ENCODE measurements around the gene CERS6. TPM values are rescaled to one million over a fixed set of nuclear protein-coding genes. Genes with fewer than 3 reads are reported as not detected.
"Not testable (repeated sequence)": the region's sequence is repeated elsewhere in the genome, so short reads cannot be mapped to it uniquely, and the experiment has no call there.

The CERS6 gene
- total RNA-seq, 1 experiment from 2014 or later = 30.3 TPM

DNA sequence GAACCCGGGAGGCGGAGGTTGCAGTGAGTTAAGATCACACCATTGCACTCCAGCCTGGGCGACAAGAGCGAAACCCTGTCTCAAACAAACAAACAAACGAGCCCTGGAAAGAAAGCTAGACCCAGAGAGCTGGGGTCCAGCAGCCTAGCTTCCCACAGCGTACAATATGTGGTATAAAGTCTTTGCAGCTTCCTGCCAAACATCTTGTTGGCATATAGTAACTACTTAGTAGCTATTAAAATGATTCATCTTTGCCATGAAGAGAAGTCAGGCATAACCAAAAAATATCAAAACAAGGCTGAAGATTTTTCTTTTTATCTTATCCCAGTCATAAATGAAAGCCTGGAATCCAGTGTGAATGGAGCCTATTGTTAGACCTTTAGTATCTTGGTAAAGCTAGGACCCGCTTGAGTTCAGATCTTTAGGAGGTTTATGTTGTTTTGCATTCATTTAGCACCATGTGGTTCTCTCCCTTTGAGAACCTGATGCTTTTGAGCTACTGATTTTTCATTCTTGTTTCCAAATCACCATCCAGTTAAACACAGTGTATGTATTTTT, 206.7 kb downstream of the CERS6 start:
- ChIA-PET POLR2A (no interaction called here), CTCF (interaction anchor here (0.5 kb wide), 1 partner anchor 527 kb away, joined by 3 read pairs; no protein-coding TSS in a partner anchor)
- in situ Hi-C loops (cut with HindIII; ENCODE audit: low pct_unique_long_range_greater_than_20kb, low sequenced_read_pairs) = no loop called here
- no peak for ATAC-seq
- Histone ChIP-seq H3K27me3 (ENCODE audit: control insufficient read depth, insufficient read depth, low read length) (no peaks in the 10 kb centered on the region), H3K9me3 (ENCODE audit: control insufficient read depth, insufficient read depth, low read depth, low read length) (no peaks in the 10 kb centered on the region), H3K4me1 (ENCODE audit: control insufficient read depth, insufficient read depth, low read length) (no peaks in the 10 kb centered on the region), H3K4me3 (ENCODE audit: low read depth in 2 of 2, low read length in 2 of 2) (no peak overlapping the region), H3K27ac (ENCODE audit: low read length) (no peak overlapping the region), H3K36me3 (ENCODE audit: control insufficient read depth, insufficient read depth, low read length) (no peaks in the 10 kb centered on the region)
- no TSS peak for BruUV-seq (replicated peaks)
- TF ChIP-seq, protein P1, sequence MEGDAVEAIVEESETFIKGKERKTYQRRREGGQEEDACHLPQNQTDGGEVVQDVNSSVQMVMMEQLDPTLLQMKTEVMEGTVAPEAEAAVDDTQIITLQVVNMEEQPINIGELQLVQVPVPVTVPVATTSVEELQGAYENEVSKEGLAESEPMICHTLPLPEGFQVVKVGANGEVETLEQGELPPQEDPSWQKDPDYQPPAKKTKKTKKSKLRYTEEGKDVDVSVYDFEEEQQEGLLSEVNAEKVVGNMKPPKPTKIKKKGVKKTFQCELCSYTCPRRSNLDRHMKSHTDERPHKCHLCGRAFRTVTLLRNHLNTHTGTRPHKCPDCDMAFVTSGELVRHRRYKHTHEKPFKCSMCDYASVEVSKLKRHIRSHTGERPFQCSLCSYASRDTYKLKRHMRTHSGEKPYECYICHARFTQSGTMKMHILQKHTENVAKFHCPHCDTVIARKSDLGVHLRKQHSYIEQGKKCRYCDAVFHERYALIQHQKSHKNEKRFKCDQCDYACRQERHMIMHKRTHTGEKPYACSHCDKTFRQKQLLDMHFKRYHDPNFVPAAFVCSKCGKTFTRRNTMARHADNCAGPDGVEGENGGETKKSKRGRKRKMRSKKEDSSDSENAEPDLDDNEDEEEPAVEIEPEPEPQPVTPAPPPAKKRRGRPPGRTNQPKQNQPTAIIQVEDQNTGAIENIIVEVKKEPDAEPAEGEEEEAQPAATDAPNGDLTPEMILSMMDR (IDR thresholded peaks at IDR 0.05) = no peak
- TF ChIP-seq, protein P2, sequence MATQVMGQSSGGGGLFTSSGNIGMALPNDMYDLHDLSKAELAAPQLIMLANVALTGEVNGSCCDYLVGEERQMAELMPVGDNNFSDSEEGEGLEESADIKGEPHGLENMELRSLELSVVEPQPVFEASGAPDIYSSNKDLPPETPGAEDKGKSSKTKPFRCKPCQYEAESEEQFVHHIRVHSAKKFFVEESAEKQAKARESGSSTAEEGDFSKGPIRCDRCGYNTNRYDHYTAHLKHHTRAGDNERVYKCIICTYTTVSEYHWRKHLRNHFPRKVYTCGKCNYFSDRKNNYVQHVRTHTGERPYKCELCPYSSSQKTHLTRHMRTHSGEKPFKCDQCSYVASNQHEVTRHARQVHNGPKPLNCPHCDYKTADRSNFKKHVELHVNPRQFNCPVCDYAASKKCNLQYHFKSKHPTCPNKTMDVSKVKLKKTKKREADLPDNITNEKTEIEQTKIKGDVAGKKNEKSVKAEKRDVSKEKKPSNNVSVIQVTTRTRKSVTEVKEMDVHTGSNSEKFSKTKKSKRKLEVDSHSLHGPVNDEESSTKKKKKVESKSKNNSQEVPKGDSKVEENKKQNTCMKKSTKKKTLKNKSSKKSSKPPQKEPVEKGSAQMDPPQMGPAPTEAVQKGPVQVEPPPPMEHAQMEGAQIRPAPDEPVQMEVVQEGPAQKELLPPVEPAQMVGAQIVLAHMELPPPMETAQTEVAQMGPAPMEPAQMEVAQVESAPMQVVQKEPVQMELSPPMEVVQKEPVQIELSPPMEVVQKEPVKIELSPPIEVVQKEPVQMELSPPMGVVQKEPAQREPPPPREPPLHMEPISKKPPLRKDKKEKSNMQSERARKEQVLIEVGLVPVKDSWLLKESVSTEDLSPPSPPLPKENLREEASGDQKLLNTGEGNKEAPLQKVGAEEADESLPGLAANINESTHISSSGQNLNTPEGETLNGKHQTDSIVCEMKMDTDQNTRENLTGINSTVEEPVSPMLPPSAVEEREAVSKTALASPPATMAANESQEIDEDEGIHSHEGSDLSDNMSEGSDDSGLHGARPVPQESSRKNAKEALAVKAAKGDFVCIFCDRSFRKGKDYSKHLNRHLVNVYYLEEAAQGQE (IDR thresholded peaks at IDR 0.05; ENCODE audit: insufficient read depth in 1 of 2, low read depth in 2 of 2, low read length in 1 of 2) = no peak
- TF ChIP-seq POLR2AphosphoS5 (IDR thresholded peaks at IDR 0.05; ENCODE audit: low read depth, low read length) (no peak), TCF7L2 (IDR thresholded peaks at IDR 0.05; ENCODE audit: low read depth, low read length) (no peak), SIN3A (IDR thresholded peaks at IDR 0.05; ENCODE audit: borderline replicate concordance, insufficient read depth, low read depth, low read length) (no peak)
- no peak for DNase-seq (ENCODE audit: low read depth, low spot score)
- intact Hi-C loops (cut with micrococcal nuclease; ENCODE audit: unreplicated experiment) = no loop called here

DNA sequence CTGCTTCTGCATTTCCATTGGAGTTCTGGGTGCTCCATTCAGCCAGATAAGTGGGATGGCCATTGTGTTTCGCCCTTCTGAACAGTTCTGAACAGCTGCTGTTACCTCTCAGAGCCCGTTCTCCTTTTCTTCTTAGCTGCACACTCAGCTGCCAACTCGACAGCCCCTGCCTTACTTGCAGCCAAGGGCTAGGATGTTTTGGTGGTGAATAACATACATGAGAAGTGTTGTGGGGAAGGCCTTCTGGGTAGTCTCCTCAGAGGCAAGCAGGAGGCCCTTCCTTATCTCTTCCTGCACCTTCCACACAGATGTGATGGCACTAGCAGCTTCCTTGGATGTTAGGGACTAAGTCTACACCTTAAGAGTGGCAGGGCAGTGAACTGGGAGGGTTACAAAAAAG, 207.9 kb downstream of the CERS6 start:
- no peak overlapping the region for H3K27ac ChIP-seq (ENCODE audit: low read length)
- H3K4me1 ChIP-seq (ENCODE audit: control insufficient read depth, insufficient read depth, low read length) = no peaks in the 10 kb centered on the region
- DNase-seq (ENCODE audit: low read depth, low spot score) (no peak), ATAC-seq (no peak)
- intact Hi-C loops (cut with micrococcal nuclease; ENCODE audit: unreplicated experiment) (no loop called here), in situ Hi-C loops (cut with HindIII; ENCODE audit: low pct_unique_long_range_greater_than_20kb, low sequenced_read_pairs) (no loop called here)
- no peaks in the 10 kb centered on the region for H3K9me3 ChIP-seq (ENCODE audit: control insufficient read depth, insufficient read depth, low read depth, low read length)
- ChIA-PET POLR2A (no interaction called here), CTCF (no interaction called here)
- H3K36me3 ChIP-seq (ENCODE audit: control insufficient read depth, insufficient read depth, low read length) = no peaks in the 10 kb centered on the region
- H3K27me3 ChIP-seq (ENCODE audit: control insufficient read depth, insufficient read depth, low read length) = no peaks in the 10 kb centered on the region
- BruUV-seq (replicated peaks) = no TSS peak
- TF ChIP-seq, protein P1 (IDR thresholded peaks at IDR 0.05) = no peak
- TF ChIP-seq TCF7L2 (IDR thresholded peaks at IDR 0.05; ENCODE audit: low read depth, low read length) = no peak
- TF ChIP-seq POLR2AphosphoS5 (IDR thresholded peaks at IDR 0.05; ENCODE audit: low read depth, low read length) = no peak
- TF ChIP-seq, protein P2 (IDR thresholded peaks at IDR 0.05; ENCODE audit: insufficient read depth in 1 of 2, low read depth in 2 of 2, low read length in 1 of 2) = no peak
- no peak for TF ChIP-seq SIN3A (IDR thresholded peaks at IDR 0.05; ENCODE audit: borderline replicate concordance, insufficient read depth, low read depth, low read length)
- H3K4me3 ChIP-seq (ENCODE audit: low read depth in 2 of 2, low read length in 2 of 2) = no peak overlapping the region

DNA sequence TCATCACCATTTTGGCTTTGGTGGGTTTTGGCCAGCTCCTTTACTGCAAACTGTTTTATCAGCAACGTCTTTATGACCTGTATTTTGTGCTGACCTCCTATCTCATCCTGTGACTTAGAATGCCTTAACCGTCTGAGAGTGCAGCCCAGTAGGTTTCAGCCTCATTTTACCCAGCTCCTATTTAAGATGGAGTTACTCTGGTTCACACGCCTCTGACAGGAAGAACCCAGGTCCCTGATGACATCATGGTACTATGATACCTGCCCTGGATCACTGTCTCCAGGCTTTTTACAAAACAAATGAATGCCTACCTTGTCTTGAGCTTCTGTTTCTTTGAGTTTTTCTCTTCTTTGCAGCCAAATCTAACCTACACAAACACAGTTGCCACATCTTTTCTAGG, 208.6 kb downstream of the CERS6 start:
- H3K9me3 ChIP-seq (ENCODE audit: control insufficient read depth, insufficient read depth, low read depth, low read length); DNase-seq (ENCODE audit: low read depth, low spot score); intact Hi-C loops (cut with micrococcal nuclease; ENCODE audit: unreplicated experiment); H3K27me3 ChIP-seq (ENCODE audit: control insufficient read depth, insufficient read depth, low read length); BruUV-seq (replicated peaks); in situ Hi-C loops (cut with HindIII; ENCODE audit: low pct_unique_long_range_greater_than_20kb, low sequenced_read_pairs); H3K4me3 ChIP-seq (ENCODE audit: low read depth in 2 of 2, low read length in 2 of 2); H3K36me3 ChIP-seq (ENCODE audit: control insufficient read depth, insufficient read depth, low read length); POLR2A ChIA-PET; H3K4me1 ChIP-seq (ENCODE audit: control insufficient read depth, insufficient read depth, low read length); H3K27ac ChIP-seq (ENCODE audit: low read length); ATAC-seq; CTCF ChIA-PET: not testable (repeated sequence)
